Measurements from ENCODE around the gene CSTPP1.

Gene CSTPP1

GRCh38 chr11:47156333-47156732, 219.8 kb downstream of the CSTPP1 start:
- DNase-seq = no peak
- Histone ChIP-seq H3K36me3 (replicated peaks) (peaks cover 2% of the 10 kb centered on the region), H3K27me3 (replicated peaks) (no peaks in the 10 kb centered on the region), H3K27ac (no peak overlapping the region), H3K4me3 (ENCODE audit: low read depth, low read length) (no peak overlapping the region)
- no peak for TF ChIP-seq CTCF (IDR thresholded peaks at IDR 0.05; ENCODE audit: low read depth, low read length, missing control alignments)
- in situ Hi-C loops (cut with HindIII; ENCODE audit: low pct_ligation_motif_present, low sequenced_read_pairs) = no loop called here

- TF ChIP-seq CTCF (IDR thresholded peaks at IDR 0.05; ENCODE audit: low read depth, low read length, missing control alignments) = no peak
- H3K27me3 ChIP-seq (replicated peaks) = no peaks in the 10 kb centered on the region
- H3K4me3 ChIP-seq (ENCODE audit: low read depth, low read length) = no peak overlapping the region
- no peak for DNase-seq
- no peak overlapping the region for H3K27ac ChIP-seq
- in situ Hi-C loops (cut with HindIII; ENCODE audit: low pct_ligation_motif_present, low sequenced_read_pairs) = no loop called here
- peaks cover 5% of the 10 kb centered on the region for H3K36me3 ChIP-seq (replicated peaks)
Measured at GRCh38 chr11:47156951-47157350, 220.4 kb downstream of the CSTPP1 start.

- H3K36me3 ChIP-seq (replicated peaks) = peaks cover 8% of the 10 kb centered on the region
- no peak overlapping the region for H3K27ac ChIP-seq
- in situ Hi-C loops (cut with HindIII; ENCODE audit: low pct_ligation_motif_present, low sequenced_read_pairs) = no loop called here
- TF ChIP-seq CTCF (IDR thresholded peaks at IDR 0.05; ENCODE audit: low read depth, low read length, missing control alignments) = no peak
- no peak overlapping the region for H3K4me3 ChIP-seq (ENCODE audit: low read depth, low read length)
- no peak for DNase-seq
- no peaks in the 10 kb centered on the region for H3K27me3 ChIP-seq (replicated peaks)
Measured at GRCh38 chr11:47157805-47158204, 221.2 kb downstream of the CSTPP1 start.

- no peak overlapping the region for H3K4me3 ChIP-seq (ENCODE audit: low read depth, low read length)
- peaks cover 9% of the 10 kb centered on the region for H3K36me3 ChIP-seq (replicated peaks)
- no peak for TF ChIP-seq CTCF (IDR thresholded peaks at IDR 0.05; ENCODE audit: low read depth, low read length, missing control alignments)
- no peaks in the 10 kb centered on the region for H3K27me3 ChIP-seq (replicated peaks)
- no peak for DNase-seq
- in situ Hi-C loops (cut with HindIII; ENCODE audit: low pct_ligation_motif_present, low sequenced_read_pairs) = no loop called here
- H3K27ac ChIP-seq = no peak overlapping the region
Measured at GRCh38 chr11:47158242-47158641, 221.7 kb downstream of the CSTPP1 start.

GRCh38 chr11:47160753-47161133, 224.2 kb downstream of the CSTPP1 start:
- Histone ChIP-seq H3K4me3 (ENCODE audit: low read depth, low read length) (no peak overlapping the region), H3K36me3 (replicated peaks) (peaks cover 34% of the 10 kb centered on the region), H3K27me3 (replicated peaks) (no peaks in the 10 kb centered on the region), H3K27ac (no peak overlapping the region)
- no peak for DNase-seq
- in situ Hi-C loops (cut with HindIII; ENCODE audit: low pct_ligation_motif_present, low sequenced_read_pairs) = no loop called here
- no peak for TF ChIP-seq CTCF (IDR thresholded peaks at IDR 0.05; ENCODE audit: low read depth, low read length, missing control alignments)

GRCh38 chr11:47161134-47161854, 224.7 kb downstream of the CSTPP1 start:
- Histone ChIP-seq H3K27ac (no peak overlapping the region), H3K4me3 (ENCODE audit: low read depth, low read length) (no peak overlapping the region), H3K36me3 (replicated peaks) (peaks cover 40% of the 10 kb centered on the region), H3K27me3 (replicated peaks) (no peaks in the 10 kb centered on the region)
- TF ChIP-seq CTCF (IDR thresholded peaks at IDR 0.05; ENCODE audit: low read depth, low read length, missing control alignments) = peak; percentile 92
- peak; percentile 54 for DNase-seq
- in situ Hi-C loops (cut with HindIII; ENCODE audit: low pct_ligation_motif_present, low sequenced_read_pairs) = no loop called here

Data from brain microvascular endothelial cell (primary cell).